Activated CD4-positive, CD25-positive, alpha-beta regulatory T cell treated with anti-CD3 and anti-CD28 coated beads, Interleukin-2, amount 50 U/mL, for 24 hours (primary cell): Measurements from ENCODE around the gene PROSER3.
A peak's percentile ranks its signal among the peaks of the same experiment; 100 is the strongest.

Experiments used
- ATAC-seq, 2 donors: fragments of 150-1000 bp; cut with Tn5 transposase; one replicate each; pipeline ENCODE4 v1.10.0; 2021; ENCODE audit warnings: mild to moderate bottlenecking in 1 of 2, moderate library complexity in 1 of 2

Gene PROSER3

DNA sequence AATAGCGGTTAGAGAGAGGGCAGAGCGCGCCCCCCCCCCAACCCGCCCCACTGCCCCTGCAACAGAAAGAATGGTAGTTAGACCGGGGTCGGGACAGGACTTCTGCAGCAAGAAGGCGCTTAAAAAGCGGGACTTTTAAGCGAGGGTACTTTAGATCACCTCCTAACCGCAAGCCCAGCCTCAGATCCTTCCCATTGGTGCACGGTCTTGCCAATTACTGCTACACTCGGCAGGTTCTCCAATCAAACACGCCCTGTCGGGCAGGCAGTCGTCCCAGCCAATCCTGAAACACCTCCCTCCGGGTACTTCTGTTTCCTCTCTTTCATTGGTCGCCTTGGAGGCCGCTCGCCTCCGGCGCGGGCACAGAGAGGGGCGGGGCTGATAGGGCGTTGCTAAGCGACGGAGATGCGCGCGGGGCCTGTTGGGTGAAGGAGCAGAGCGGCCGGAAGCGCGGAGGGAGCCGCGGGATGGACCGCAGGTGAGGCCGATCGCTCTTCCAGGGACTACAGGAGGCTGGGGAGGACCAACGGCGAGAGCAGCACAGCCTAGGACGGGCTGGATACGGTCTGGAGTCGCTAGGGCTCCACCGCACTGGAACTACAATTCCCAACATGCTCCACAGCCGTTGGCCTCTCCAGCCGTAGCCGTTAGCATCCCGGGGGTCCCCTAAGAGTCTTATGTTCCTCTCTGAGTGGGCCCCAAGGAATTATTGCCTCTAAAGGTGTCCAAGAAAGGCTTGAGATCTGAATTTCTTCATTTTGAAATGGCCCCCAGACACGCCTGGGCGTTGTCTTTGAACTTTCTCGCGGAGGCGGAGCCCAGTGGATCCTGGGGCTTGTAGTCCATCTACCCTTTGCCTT is at the start of gene PROSER3:
PROSER3 (plus strand) TSS at position 428 of the 860 bp plus-strand sequence; CDS start at position 468, 40 bp downstream.
- peak; percentile 98 to 99 for ATAC-seq

DNA sequence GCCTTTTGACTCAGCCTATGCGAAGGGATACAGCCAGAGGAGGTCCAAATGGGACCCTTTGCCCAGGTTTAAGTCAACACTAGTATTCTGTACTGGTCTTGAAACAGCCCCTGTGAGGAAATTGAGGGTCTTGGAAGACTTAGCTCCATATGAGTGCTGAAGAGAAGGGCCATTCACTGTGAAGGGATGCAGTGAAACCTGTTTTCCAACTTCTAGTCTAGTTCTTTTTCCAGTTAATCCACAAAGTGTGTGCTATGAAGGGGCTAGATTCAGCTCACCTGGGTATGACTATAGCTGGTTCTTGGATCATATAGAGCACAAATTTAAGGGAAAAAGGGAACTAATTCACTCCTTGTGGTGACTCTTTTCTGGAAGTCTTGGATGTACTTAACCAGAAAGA is 49.6 kb upstream of the PROSER3 start:
- ATAC-seq = no peak

DNA sequence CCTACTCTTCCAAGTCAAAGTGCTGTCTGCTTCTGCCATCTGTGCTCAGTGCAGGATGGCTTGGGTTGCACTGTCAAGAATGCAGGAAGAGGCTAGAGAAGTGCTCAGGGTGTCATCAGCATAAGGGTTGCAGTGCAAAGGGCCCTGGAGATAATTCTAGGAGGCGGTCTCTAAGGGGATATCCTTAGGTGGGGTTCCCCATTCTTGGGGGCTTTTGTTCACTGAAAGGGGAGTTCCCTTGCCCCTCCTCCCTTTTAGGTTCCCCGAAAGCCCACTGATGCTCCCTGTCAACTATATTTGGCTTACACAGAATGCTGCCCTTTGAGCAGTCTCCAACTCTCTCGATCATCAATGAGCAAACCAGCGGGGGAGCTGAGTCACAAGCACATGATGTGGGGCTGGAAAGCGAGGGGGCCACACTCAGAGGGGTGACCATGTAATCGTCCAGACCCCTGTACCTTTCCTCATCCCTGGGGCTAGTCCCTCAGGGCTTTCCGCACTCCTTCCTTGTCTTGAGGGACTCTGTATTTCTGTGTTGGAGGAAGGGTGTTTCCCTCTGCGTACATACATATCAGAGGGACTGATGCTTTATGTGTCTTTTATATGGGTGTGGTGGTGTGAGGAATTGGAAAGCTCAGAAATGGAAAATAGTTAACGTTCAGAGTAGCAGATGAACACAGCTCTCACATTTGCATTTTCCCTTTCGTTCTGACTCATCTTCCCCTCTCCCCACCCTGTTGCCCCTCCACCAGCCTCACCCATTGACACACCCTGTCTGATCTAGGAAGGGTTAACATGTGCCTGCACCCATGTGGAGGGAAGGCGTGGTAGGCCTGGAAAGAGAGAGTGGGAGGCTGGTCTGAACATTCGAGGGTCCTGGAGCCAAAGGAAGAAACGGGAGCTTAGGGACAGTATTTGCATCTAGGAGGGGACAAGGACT is 46.9 kb upstream of the PROSER3 start:
- peak; percentile 48 to 58 for ATAC-seq

DNA sequence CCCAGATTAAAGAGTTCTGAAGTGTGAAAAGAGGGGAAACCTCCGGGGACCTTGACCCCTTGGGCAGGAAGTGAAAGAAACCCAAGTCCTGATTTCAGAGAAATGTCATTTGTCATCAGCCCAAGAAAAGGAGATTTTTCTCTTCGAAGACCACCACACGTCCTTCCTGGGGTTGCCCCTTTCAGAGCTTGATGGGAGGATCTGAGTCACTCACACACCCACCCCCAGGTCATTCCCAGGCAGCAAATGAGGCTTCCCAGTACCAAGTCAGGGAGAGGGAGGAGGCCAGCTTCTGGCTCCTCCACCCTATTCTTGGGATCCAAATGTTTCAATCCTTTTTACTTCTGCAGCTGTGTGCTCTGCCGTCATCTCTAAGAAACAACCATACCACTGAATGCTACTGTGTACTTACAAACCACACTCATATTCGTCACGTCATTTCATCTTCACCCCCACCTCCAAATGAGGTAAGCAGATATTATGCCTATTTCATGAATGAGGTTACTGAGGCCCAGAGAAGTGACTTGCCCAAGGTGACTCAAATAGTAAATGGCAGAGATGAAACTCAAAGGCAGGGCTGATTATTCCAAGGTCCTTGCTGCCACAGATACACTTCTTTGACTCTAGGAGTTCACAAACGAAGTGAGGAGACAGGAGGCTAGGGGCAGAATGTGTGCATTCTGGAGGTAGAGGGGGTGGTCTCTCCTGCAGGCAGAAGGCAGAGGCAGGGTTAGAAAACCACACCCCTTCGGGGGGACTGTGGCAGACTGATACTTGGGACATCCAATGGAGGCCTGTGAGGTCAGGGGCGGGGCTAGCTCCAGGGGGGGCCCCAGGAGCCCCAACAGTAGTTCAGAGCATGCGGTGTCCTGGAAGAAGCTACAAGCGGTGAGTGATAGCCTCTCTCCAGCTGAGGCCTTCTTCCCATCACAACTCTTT is 45.1 kb upstream of the PROSER3 start:
- ATAC-seq = peak; percentile 34 to 44

DNA sequence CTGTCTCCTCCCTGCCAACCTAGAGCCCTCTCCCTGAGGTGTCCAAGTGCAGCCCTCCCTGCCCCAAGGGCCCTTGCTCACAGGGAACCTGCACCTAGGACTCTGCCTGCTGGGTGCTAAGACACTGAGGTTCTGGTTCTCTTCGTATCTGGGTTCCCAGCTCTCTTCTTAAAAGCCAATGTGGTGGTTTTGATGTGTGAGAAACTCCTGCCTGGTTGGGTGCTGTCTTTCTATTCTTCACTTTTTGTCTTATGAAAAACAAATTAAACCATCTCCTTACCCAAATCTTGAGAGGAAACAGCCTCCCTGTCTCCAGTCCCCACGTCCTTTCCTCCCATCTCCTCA is 44.5 kb upstream of the PROSER3 start:
- ATAC-seq = no peak

DNA sequence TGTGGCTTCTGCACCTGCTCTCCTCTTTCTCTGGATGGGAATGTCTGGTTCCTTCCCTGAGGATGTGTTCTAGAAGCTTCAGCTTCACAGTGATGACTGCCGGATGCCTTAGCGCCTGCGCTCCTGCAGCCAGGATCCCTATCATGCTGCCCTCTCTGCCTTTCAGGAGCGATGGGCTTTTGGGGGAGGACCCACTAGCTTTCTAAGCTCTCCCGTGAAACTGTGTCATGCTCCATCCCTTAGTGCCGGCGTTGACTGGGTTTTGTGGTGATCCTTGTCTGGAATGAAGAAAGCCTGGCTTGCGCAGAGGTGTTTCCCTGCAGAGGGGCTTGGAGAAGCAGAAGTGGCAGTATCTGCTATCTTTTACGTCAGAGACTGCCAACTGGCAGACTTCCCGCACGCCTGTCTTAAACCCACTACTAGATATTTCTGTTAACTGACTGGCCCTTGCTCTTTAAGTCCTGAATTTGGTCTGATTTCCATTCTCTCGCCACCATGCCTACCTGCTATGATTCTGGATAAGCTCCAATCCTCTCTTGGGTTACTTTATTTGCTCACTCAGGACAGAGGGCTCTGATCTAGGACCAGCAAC is 44.0 kb upstream of the PROSER3 start:
- no peak for ATAC-seq

DNA sequence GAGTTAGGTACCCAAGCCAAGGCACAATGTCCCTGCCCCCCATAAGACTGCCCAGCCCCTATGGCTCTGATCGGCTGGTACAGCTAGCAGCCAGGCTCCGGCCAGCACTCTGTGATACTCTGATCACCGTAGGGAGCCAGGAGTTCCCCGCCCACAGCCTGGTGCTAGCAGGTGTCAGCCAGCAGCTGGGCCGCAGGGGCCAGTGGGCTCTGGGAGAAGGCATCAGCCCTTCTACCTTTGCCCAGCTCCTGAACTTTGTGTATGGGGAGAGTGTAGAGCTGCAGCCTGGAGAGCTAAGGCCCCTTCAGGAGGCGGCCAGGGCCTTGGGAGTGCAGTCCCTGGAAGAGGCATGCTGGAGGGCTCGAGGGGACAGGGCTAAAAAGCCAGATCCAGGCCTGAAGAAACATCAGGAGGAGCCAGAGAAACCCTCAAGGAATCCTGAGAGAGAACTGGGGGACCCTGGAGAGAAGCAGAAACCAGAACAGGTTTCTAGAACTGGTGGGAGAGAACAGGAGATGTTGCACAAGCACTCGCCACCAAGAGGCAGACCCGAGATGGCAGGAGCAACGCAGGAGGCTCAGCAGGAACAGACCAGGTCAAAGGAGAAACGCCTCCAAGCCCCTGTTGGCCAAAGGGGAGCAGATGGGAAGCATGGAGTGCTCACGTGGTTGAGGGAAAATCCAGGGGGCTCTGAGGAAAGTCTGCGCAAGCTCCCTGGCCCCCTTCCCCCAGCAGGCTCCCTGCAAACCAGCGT is 43.2 kb upstream of the PROSER3 start:
- no peak for ATAC-seq

DNA sequence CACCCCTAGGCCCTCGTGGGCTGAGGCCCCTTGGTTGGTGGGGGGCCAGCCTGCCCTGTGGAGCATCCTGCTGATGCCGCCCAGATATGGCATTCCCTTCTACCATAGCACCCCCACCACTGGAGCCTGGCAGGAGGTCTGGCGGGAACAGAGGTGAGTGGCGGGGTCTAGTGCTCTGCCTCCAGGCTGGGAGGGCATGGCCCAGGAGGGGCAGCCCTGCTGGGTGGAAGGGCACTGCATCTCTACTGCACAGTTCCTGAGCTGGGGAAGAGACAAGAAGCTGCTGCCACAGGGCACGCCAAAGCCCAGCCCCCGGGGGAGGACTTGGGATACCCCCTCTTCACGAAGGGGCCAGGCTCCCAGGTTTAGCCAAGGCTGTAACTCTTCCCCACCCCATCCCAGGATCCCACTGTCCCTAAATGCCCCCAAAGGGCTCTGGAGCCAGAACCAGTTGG is 42.6 kb upstream of the PROSER3 start:
- no peak for ATAC-seq

DNA sequence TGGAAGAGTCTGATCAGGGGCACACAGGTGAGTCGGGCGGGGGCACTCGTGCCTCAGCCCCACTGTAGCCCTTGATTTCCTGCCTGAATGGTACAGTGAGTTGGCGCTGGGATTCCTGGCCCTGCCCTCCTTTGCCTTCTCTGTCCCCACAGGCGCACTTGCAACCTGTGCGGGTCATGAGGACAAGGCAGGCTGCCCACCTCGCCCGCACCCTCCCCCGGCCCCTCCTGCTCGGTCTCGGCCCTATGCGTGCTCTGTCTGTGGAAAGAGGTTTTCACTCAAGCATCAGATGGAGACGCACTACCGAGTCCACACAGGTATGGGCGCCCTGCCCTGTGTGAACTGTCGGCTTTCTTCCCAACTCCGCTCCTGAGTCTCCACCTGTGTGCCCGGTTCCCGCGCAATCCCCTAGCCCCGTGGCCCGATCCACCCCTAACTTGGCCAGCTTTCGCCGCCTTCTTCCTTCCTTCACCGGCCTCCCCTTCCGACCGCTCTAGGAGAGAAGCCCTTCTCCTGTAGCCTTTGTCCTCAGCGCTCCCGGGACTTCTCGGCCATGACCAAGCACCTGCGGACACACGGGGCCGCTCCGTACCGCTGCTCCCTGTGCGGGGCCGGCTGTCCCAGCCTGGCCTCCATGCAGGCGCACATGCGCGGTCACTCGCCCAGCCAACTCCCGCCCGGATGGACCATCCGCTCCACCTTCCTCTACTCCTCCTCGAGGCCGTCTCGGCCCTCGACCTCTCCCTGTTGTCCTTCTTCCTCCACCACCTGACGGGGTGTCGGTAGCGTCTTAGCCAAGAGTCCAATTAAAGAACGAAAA is 41.8 kb upstream of the PROSER3 start:
- ATAC-seq = no peak

DNA sequence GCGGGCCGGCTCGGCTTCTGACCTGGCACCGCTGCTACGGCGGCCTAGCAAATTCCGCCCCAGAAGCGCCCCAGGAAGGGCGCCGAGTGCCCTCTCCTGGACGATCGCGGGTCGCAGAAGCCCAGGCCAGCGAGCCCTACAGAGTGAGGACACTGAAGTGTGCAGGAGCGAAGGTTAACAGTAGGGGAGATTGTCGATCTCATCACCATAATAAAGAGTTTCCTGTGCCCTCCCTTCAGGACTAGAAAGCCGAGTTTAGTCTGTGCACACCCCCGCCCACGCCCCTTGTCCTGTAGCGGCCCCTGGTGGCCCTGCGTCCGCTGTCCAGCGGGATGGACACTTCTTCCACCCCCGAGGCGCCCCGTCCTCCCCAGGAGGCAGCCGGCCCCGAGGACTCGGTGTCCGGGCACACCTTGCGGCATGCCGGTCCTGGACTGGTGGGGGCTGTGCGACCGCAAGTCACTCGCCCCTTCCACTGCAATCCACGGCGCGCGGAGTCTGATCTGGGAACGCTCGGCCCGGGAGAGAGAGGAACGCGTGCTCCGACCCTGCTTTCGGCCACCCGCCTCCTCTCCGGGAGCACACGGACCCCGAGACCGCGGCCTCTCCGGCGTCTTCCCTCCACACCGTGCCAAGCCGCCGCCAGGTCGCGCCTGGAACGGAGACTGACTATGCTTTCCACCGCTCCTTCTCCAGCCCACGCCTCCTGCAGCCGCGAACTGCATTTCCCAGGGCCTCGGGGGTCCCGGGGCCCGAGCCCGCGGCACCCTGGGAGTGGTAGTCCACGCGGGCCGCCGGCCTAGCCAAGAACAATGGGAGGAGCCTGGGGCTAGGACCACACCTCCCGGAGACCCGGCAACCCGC is 40.9 kb upstream of the PROSER3 start:
- ATAC-seq = peak; percentile 67 to 72

DNA sequence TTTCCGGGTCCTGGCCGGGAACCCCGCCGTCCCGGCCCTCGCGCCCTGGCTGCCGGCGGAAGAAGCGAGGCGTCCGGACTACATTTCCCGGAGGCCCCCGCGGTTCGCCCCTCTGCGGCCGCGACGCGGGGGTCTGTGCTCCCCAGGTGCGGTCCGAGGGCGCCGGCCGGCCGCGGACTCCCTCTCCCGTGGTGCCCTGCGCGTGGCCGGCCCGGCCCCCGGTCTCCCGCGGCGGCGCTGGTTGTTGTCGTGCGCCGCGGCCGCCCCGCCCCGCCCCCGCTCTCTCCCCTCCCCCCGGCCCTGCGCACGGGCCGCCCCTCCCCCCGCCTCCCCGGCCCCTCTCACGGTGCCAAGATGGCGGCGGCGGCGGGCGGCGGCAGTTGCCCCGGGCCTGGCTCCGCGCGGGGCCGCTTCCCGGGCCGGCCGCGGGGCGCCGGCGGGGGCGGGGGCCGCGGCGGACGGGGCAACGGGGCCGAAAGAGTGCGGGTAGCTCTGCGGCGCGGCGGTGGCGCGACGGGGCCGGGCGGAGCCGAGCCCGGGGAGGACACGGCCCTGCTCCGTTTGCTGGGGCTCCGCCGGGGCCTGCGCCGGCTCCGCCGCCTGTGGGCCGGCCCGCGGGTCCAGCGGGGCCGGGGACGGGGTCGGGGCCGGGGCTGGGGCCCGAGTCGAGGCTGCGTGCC is 40.2 kb upstream of the PROSER3 start, which contains the start of gene KMT2B:
KMT2B (plus strand) TSS at position 339 of the 680 bp plus-strand sequence; CDS start at position 355, 16 bp downstream.
- ATAC-seq = peak; percentile 0

DNA sequence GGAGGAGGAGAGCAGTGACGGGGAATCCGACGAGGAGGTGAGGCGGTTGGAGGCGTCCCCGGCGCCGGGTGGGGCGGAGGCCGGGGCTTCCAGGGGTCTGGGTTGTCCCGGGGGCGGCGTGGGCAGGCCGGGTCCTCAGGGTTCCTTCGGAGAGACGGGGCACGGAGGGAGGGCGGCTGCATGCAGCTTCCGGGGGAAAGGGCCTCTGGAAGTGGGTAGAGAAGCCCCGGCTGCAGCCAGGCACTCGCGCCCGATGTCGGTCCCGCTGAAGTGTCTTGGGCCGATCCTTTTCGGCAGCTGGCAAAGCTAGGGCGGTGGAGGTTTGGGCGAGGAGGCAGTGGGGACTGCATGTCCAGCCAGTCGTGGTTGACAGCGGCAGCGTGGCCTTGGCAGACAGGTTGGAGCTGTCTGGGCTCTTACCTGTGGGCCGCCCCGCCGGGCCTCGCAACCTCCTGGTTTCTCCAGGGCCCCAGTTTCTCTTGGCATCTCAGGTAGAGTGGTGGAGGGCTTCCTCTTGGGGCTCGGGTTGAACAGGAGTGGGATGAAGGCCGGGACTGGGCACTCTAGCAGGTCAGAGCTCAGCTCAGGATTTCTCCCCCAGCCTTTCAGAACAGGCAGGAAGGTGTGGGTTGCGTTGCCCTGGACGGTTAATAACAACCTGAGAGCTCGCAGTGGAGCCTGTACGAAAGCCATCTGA is 39.5 kb upstream of the PROSER3 start:
- peak; percentile 1 for ATAC-seq

DNA sequence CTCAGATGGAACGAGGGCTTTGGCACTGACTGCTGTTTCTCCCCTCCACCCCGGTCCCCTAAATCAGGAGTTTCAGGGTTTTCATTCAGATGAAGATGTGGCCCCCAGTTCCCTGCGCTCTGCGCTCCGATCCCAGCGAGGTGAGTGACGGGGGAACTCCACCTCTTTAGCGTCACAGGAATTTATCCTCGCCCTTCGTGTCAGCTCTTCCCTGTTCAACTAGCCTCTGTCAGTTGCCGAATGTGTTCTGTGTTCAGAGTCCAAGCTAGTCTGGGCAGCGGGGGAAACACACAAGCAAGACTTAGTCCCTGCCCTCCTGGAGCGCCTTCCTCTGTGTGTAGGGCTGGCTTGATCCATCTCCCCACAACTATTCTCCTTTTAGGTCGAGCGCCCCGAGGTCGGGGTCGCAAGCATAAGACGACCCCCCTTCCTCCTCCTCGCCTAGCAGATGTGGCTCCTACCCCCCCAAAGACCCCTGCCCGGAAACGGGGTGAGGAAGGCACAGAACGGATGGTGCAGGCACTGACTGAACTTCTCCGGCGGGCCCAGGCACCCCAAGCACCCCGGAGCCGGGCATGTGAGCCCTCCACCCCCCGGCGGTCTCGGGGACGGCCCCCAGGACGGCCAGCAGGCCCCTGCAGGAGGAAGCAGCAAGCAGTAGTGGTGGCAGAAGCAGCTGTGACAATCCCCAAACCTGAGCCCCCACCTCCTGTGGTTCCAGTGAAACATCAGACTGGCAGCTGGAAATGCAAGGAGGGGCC is 38.4 kb upstream of the PROSER3 start:
- ATAC-seq = no peak

DNA sequence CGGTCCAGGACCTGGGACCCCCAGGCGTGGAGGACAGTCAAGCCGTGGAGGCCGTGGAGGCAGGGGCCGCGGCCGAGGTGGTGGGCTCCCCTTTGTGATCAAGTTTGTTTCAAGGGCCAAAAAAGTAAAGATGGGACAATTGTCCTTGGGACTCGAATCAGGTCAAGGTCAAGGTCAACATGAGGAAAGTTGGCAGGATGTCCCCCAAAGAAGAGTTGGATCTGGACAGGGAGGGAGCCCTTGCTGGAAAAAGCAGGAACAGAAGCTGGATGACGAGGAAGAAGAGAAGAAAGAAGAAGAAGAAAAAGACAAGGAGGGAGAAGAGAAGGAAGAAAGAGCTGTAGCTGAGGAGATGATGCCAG is 37.8 kb upstream of the PROSER3 start:
- ATAC-seq = no peak

DNA sequence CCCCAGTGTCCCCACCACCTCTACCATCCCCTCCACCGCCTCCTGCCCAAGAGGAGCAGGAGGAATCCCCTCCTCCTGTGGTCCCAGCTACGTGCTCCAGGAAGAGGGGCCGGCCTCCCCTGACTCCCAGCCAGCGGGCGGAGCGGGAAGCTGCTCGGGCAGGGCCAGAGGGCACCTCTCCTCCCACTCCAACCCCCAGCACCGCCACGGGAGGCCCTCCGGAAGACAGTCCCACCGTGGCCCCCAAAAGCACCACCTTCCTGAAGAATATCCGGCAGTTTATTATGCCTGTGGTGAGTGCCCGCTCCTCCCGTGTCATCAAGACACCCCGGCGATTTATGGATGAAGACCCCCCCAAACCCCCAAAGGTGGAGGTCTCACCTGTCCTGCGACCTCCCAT is 37.3 kb upstream of the PROSER3 start:
- ATAC-seq = no peak

DNA sequence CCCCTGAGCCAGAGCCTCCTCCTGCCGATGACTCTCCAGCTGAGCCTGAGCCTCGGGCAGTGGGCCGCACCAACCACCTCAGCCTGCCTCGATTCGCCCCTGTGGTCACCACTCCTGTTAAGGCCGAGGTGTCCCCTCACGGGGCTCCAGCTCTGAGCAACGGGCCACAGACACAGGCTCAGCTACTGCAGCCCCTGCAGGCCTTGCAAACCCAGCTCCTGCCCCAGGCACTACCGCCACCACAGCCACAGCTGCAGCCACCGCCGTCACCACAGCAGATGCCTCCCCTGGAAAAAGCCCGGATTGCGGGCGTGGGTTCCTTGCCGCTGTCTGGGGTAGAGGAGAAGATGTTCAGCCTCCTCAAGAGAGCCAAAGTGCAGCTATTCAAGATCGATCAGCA is 36.6 kb upstream of the PROSER3 start:
- ATAC-seq = no peak

DNA sequence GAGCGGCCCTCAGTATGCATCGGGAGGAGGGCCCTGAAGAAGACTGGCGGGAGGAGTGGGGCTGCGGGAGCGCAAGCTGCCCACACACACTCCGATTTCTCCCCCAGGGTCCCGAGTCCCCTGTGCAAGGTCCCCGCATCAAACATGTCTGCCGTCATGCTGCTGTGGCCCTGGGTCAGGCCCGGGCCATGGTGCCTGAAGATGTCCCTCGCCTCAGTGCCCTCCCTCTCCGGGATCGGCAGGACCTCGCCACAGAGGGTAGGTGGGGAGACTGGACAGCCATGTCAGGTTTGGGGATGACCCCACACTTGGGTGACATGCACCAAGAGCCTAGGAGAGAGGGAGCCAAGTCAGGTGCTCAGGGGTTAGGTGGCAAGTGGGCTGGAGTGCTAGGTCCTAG is 35.5 kb upstream of the PROSER3 start:
- no peak for ATAC-seq
